NB4 (cell line): ENCODE measurements around the gene HCRTR1.

Experiments used
- DNase-seq: peaks from one replicate; pipeline ENCODE4 v3.0.0; 2010; ENCODE audit warnings: low read depth
- H3K4me3 ChIP-seq: one replicate; pipeline ENCODE4 v1.5.1; 2011; ENCODE audit warnings: mild to moderate bottlenecking, low read depth, low read length, moderate library complexity
- CTCF ChIP-seq: IDR thresholded peaks from one replicate; pipeline ENCODE4 v1.5.1; 2012; ENCODE audit warnings: low read depth, low read length
- MYC ChIP-seq: IDR thresholded peaks from 2 replicates; pipeline ENCODE4 v1.6.1; 2011; ENCODE audit warnings: low read depth, low read length
- POLR2A ChIP-seq: IDR thresholded peaks from 2 replicates; pipeline ENCODE4 v1.6.1; 2011; ENCODE audit warnings: mild to moderate bottlenecking; ENCODE audit not compliant: insufficient read length; ENCODE audit errors: extremely low read depth
- TF ChIP-seq, protein P1 (sequence below): IDR thresholded peaks from 2 replicates; pipeline ENCODE4 v1.6.1; 2011; ENCODE audit warnings: low read depth, low read length

HCRTR1 gene

GRCh38 chr1:31670593-31670964, 53.1 kb downstream of the HCRTR1 start:
- DNase-seq: no peak
- H3K4me3 ChIP-seq: no peak overlapping the region
- TF ChIP-seq, protein P1, sequence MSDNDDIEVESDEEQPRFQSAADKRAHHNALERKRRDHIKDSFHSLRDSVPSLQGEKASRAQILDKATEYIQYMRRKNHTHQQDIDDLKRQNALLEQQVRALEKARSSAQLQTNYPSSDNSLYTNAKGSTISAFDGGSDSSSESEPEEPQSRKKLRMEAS: no peak
- TF ChIP-seq POLR2A (no peak), MYC (no peak), CTCF (no peak)

DNA sequence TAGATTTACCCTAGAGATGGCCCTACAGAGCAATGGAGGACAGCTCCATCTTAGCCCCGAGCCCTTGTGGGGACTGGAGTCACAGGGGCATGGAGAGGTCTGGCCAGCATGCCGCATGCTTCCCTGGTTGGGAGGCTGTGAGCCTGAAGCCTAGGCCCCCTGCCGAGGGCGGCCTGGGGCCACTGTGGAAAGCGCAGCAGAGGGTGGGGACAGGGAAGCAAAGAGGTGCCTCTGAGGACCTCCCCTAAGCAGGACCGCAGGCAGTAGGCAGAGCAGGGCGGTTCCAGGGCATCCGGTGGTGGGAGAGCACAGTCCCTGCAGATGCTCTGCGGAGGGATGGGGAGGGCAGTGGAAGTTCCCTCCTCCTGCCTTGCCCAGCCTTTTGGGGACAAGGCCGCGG, 53.7 kb downstream of the HCRTR1 start:
- TF ChIP-seq POLR2A: no peak
- TF ChIP-seq, protein P1: no peak
- TF ChIP-seq CTCF: no peak
- no peak for TF ChIP-seq MYC
- no peak for DNase-seq
- H3K4me3 ChIP-seq: no peak overlapping the region

DNA sequence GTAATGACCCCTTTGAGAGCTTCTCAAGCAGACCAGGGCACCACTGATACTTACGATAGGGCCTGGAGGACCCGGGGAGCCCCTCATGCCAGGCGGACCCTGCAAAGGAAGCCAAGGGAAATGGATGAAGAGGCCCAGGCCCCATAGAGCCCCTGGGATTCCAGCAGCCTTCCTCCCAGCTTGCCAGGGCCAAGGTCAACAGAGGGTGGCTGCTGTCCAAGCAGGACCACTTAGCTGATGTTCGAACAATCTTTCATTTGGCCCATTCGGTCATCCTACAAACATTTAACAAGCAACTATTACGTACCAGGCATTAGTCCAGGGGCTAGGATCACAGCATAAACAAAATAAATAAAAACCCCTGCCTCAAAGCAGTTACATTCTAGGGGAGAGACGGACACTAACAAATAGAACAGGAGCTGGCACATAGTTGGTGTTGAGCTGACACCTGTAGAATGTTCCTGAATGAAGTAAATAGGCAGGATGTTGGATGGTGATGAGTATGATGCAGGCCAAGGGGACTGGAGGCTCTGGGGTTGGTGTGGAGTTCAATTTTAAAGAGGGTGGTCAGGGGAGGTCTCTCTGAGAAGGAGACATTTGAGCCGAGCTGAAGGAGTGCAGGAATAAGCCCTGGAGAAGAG, 54.2 kb downstream of the HCRTR1 start:
- H3K4me3 ChIP-seq: no peak overlapping the region
- TF ChIP-seq POLR2A (no peak), CTCF (no peak), MYC (no peak)
- TF ChIP-seq, protein P1: no peak
- no peak for DNase-seq

GRCh38 chr1:31672986-31673385, 55.5 kb downstream of the HCRTR1 start:
- no peak overlapping the region for H3K4me3 ChIP-seq
- DNase-seq: no peak
- TF ChIP-seq MYC (no peak), CTCF (no peak), POLR2A (no peak)
- TF ChIP-seq, protein P1: no peak

DNA sequence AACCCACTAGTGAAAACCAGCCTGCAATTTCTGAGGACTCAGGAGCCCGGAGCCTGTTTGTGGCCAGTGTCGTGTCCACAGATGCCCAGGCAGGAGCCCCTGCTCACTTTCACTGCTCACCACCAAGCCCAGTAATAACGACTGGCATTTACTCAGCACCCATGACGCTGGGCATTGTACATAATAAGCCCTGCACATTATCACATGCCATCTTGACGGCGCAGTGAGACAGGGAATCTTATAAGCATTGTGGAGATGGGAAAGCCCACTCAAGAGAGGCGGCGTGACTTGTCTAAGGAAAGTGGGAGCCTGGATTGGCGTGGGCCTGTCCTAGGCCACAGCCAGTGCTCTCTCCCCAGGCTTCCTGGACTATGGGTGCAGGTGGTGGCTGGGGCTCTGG, 55.9 kb downstream of the HCRTR1 start:
- TF ChIP-seq POLR2A: no peak
- TF ChIP-seq, protein P1: no peak
- no peak for TF ChIP-seq MYC
- TF ChIP-seq CTCF: no peak
- DNase-seq: no peak
- H3K4me3 ChIP-seq: no peak overlapping the region

DNA sequence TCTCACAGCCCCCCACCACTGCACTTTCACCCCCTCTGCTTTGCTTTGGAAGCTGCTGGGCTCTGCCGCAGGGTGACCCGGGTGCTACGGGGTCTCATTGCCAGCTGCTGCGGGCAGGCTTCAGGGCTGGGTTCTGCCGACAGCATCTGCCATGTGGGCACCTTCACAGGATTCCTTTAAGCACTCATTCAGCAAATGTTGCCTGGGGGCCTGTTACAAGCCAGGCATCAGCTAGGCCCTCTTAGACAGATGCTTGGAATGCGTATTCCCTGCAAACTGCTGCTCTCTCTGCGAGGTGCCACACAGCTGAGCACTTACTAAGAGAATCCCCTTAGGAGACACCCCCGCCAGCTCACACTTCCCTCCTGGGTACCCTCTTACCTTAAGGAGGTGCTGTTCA, 57.1 kb downstream of the HCRTR1 start:
- DNase-seq: no peak
- TF ChIP-seq MYC (no peak), POLR2A (no peak), CTCF (no peak)
- TF ChIP-seq, protein P1: no peak
- no peak overlapping the region for H3K4me3 ChIP-seq
